HG03442 (cell line): Measurements from ENCODE around the gene TSPAN31.

Experiments
- ATAC-seq: cut with Tn5 transposase; IDR thresholded peaks from one replicate; pipeline ENCODE4 v1.9.1; 2021; ENCODE audit warnings: mild to moderate bottlenecking, moderate library complexity; ENCODE audit not compliant: unreplicated experiment

Gene TSPAN31

GRCh38 chr12:57751788-57752667 lies 7.2 kb downstream of the TSPAN31 start, which contains the start of gene CDK4:
CDK4 (minus strand) TSS chr12:57752310; CDS start chr12:57751717, 593 bp downstream.
- ATAC-seq, result peak; percentile 63

GRCh38 chr12:57752668-57753000 lies 7.8 kb downstream of the TSPAN31 start:
- ATAC-seq, result no peak

GRCh38 chr12:57753756-57754337 lies 9.0 kb downstream of the TSPAN31 start:
- ATAC-seq, result no peak

- ATAC-seq, result peak; percentile 34
These were observed 9.8 kb downstream of the TSPAN31 start, which contains the start of gene MARCHF9 for GRCh38 chr12:57754411-57755193. MARCHF9 (plus strand) TSS chr12:57755103; CDS start chr12:57755529, 426 bp downstream.

GRCh38 chr12:57755194-57755453 lies 10.3 kb downstream of the TSPAN31 start:
- no peak for ATAC-seq

- no peak for ATAC-seq
These were observed 10.9 kb downstream of the TSPAN31 start for GRCh38 chr12:57755454-57756372.

GRCh38 chr12:57756406-57757341 lies 11.8 kb downstream of the TSPAN31 start:
- peak; percentile 28 for ATAC-seq

- no peak for ATAC-seq
These were observed 12.9 kb downstream of the TSPAN31 start for GRCh38 chr12:57757771-57758170.

GRCh38 chr12:57758552-57759359 lies 13.9 kb downstream of the TSPAN31 start:
- ATAC-seq, result no peak

GRCh38 chr12:57759360-57759980 lies 14.6 kb downstream of the TSPAN31 start:
- ATAC-seq, result peak; percentile 23

- ATAC-seq, result no peak
These were observed 15.6 kb downstream of the TSPAN31 start for GRCh38 chr12:57760347-57760982.

- ATAC-seq, result no peak
These were observed 16.7 kb downstream of the TSPAN31 start for GRCh38 chr12:57761391-57761998.

- ATAC-seq, result no peak
These were observed 17.6 kb downstream of the TSPAN31 start for GRCh38 chr12:57762463-57762862.

- no peak for ATAC-seq
These were observed 19.2 kb downstream of the TSPAN31 start for GRCh38 chr12:57763881-57764661.

GRCh38 chr12:57764662-57765002 lies 19.8 kb downstream of the TSPAN31 start:
- peak; percentile 3 for ATAC-seq

- peak; percentile 60 for ATAC-seq
These were observed 20.3 kb downstream of the TSPAN31 start for GRCh38 chr12:57765003-57765697.
